Sigmoid colon (tissue), 7 donors: ENCODE data around the gene ADCY3. TPM values are rescaled to one million over a fixed set of nuclear protein-coding genes. Genes with fewer than 3 reads are reported as not detected.

Experiments used
- DNase-seq: peaks from one replicate; pipeline ENCODE4 v3.0.0-alpha.2; 2019
- H3K27ac ChIP-seq, 4 donors: fragments of 200-600 bp; sonication (generic); one replicate each; pipeline ENCODE4 v1.5.1; 2016 to 2019; ENCODE audit warnings: mild to moderate bottlenecking in 1 of 4
- H3K27me3 ChIP-seq, 3 donors: fragments of 200-600 bp; sonication (generic); one replicate each; pipeline ENCODE4 v1.5.1; 2019; ENCODE audit warnings: mild to moderate bottlenecking in 1 of 3
- H3K36me3 ChIP-seq, 4 donors: fragments of 200-600 bp; sonication (generic); one replicate each; pipeline ENCODE4 v1.5.1; 2016 to 2019
- H3K4me1 ChIP-seq, 4 donors: fragments of 200-600 bp; sonication (generic); one replicate each; pipeline ENCODE4 v1.5.1; 2017 to 2019
- H3K4me3 ChIP-seq, 4 donors: fragments of 200-600 bp; sonication (generic); one replicate each; pipeline ENCODE4 v1.5.1; 2017 to 2019; ENCODE audit warnings: mild to moderate bottlenecking in 2 of 4, moderate library complexity in 1 of 4
- H3K9me3 ChIP-seq, 4 donors: fragments of 200-600 bp in 3 of 4; sonication (generic) in 3 of 4; one replicate each; pipeline versions ENCODE4 v1.5.1 to v1.6.1; 2013 to 2019
- EP300 ChIP-seq, 4 donors: sonication (generic); formaldehyde crosslinking; IDR thresholded peaks; one replicate each; pipeline ENCODE4 v1.6.1; 2017; ENCODE audit warnings: antibody characterized with exemption in 4 of 4
- POLR2A ChIP-seq, 2 donors: fragments of 450-650 bp; IDR thresholded peaks; one replicate each; pipeline ENCODE4 v1.6.1; 2016; ENCODE audit warnings: antibody characterized with exemption in 2 of 2, mild to moderate bottlenecking in 2 of 2, moderate library complexity in 2 of 2
- POLR2AphosphoS5 ChIP-seq, 4 donors: sonication (generic); formaldehyde crosslinking; IDR thresholded peaks; one replicate each; pipeline ENCODE4 v1.6.1; 2017; ENCODE audit warnings: antibody characterized with exemption in 4 of 4
- WGBS, 2 donors: extraction: QIAGEN DNeasy Blood & Tissue Kit; methylation state at CpG; one replicate each; pipeline ENCODE4 v1.1.7; 2013; 5-methylcytosine and 5-hydroxymethylcytosine counted together
- intact Hi-C: fragments of 100-400 bp; cut with DNase I; formaldehyde crosslinking; loops from one replicate; pipeline ENCODE4 v1.15.1; 2023
- polyA plus RNA-seq, 3 donors: library from polyadenylated mRNA; stranded (reverse); fragments of 200-250 nt; gene quantifications; one replicate each; pipeline ENCODE4 v1.2.3, GENCODE V29; 2013
- total RNA-seq, 4 donors: library from RNA; depleted of rRNA; stranded (reverse); fragments of >200 nt; gene quantifications; one replicate each; pipeline ENCODE4 v1.1.0, GENCODE V29; 2016
- TF ChIP-seq, protein P1 (sequence below), 4 experiments: fragments of 450-650 bp in 3 of 4; fragments of 200-600 bp in 1 of 4; IDR thresholded peaks; one replicate each; pipeline ENCODE4 v1.5.1; 2016 to 2019; ENCODE audit warnings: antibody characterized with exemption in 4 of 4, mild to moderate bottlenecking in 3 of 4, moderate library complexity in 2 of 4
- donor health status: healthy with polysubstance abuse.
- donor health status: Bipolar disorder and iron deficiency.
- donor health status: healthy.

The ADCY3 gene
- total and polyA plus RNA-seq, 7 donors, result 3.5 to 43.8 (median 17.5) TPM

GRCh38 chr2:24859968-24860600 lies 60.0 kb downstream of the ADCY3 start:
- DNase-seq, result no peak

DNA sequence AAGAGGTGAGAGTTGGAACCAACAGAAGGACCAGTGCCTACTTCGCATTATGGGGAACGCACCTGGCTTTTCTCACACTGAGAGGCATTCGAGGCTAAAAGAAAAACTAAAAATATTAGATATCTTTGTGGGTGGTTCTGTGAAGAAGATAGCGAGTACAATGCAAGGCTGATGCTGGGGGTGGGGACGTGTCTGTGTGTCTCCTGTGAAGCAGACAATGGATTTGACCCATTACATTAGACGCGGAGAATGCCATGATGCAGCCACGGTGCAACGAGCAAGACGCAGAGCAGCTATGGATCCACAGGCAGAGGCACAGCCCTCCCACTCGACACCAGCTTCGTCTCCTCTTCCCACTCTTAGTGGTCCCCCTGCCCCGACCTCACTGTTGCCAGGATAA lies 61.0 kb downstream of the ADCY3 start:
- Histone ChIP-seq H3K27ac (peak overlapping the region in 1 of 4 donors; percentile 27), H3K4me1 (peaks cover 0 to 22% (median 4%) of the 10 kb centered on the region in 4 donors), H3K9me3 (no peaks in the 10 kb centered on the region), H3K4me3 (no peak overlapping the region), H3K36me3 (no peaks in the 10 kb centered on the region), H3K27me3 (no peaks in the 10 kb centered on the region)
- DNase-seq, result no peak
- intact Hi-C loops, result no loop called here
- TF ChIP-seq POLR2AphosphoS5 (IDR thresholded peaks at IDR 0.05) (no peak), POLR2A (IDR thresholded peaks at IDR 0.05) (no peak), EP300 (IDR thresholded peaks at IDR 0.05) (no peak)
- TF ChIP-seq, protein P1, sequence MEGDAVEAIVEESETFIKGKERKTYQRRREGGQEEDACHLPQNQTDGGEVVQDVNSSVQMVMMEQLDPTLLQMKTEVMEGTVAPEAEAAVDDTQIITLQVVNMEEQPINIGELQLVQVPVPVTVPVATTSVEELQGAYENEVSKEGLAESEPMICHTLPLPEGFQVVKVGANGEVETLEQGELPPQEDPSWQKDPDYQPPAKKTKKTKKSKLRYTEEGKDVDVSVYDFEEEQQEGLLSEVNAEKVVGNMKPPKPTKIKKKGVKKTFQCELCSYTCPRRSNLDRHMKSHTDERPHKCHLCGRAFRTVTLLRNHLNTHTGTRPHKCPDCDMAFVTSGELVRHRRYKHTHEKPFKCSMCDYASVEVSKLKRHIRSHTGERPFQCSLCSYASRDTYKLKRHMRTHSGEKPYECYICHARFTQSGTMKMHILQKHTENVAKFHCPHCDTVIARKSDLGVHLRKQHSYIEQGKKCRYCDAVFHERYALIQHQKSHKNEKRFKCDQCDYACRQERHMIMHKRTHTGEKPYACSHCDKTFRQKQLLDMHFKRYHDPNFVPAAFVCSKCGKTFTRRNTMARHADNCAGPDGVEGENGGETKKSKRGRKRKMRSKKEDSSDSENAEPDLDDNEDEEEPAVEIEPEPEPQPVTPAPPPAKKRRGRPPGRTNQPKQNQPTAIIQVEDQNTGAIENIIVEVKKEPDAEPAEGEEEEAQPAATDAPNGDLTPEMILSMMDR (IDR thresholded peaks at IDR 0.05), result no peak
- WGBS, 2 donors, result 95 to 97% methylated on average over 13 of the region's 13 CpGs

More at GRCh38 chr2:24859968-24860600, 60.0 kb downstream of the ADCY3 start:
- intact Hi-C loops, result no loop called here
- Histone ChIP-seq H3K27ac (no peak overlapping the region), H3K9me3 (no peaks in the 10 kb centered on the region), H3K27me3 (no peaks in the 10 kb centered on the region), H3K4me3 (no peak overlapping the region), H3K36me3 (no peaks in the 10 kb centered on the region), H3K4me1 (peaks cover 0 to 22% (median 4%) of the 10 kb centered on the region in 4 donors)
- TF ChIP-seq EP300 (IDR thresholded peaks at IDR 0.05), result no peak
- no peak for TF ChIP-seq POLR2A (IDR thresholded peaks at IDR 0.05)
- TF ChIP-seq, protein P1 (IDR thresholded peaks at IDR 0.05), result no peak
- TF ChIP-seq POLR2AphosphoS5 (IDR thresholded peaks at IDR 0.05), result no peak
- 96% methylated on average over 15 of the region's 15 CpGs for WGBS, 2 donors

DNA sequence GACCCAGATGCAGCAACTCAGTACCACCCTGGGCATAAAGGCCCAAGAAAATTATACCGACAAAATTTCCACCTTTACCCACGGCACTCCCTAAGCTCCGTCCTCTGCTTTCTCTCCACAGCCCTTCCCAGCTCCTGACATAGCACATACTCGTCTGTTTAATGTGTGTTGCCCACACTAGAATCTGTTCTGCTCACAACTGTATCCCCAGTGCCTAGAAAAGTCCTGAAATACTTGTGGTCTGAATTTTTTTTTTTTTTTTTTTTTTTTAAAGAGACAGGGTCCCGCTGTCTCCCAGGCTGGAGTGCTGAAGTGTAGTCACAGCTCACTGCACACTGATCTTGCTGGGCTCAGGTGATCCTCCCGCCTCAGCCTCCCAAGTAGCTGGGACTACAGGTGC lies 62.3 kb downstream of the ADCY3 start:
- H3K9me3 ChIP-seq, result no peaks in the 10 kb centered on the region
- H3K27ac ChIP-seq, result peak overlapping the region in 1 of 4 donors; percentile 65
- no peaks in the 10 kb centered on the region for H3K27me3 ChIP-seq
- no peak for DNase-seq
- intact Hi-C loops, result no loop called here
- 90 to 95% methylated on average over 6 of the region's 6 CpGs for WGBS, 2 donors
- peaks cover 0 to 22% (median 4%) of the 10 kb centered on the region in 4 donors for H3K4me1 ChIP-seq
- TF ChIP-seq, protein P1 (IDR thresholded peaks at IDR 0.05), result no peak
- TF ChIP-seq POLR2A (IDR thresholded peaks at IDR 0.05) (no peak), EP300 (IDR thresholded peaks at IDR 0.05) (no peak), POLR2AphosphoS5 (IDR thresholded peaks at IDR 0.05) (no peak)
- no peaks in the 10 kb centered on the region for H3K36me3 ChIP-seq
- H3K4me3 ChIP-seq, result no peak overlapping the region

DNA sequence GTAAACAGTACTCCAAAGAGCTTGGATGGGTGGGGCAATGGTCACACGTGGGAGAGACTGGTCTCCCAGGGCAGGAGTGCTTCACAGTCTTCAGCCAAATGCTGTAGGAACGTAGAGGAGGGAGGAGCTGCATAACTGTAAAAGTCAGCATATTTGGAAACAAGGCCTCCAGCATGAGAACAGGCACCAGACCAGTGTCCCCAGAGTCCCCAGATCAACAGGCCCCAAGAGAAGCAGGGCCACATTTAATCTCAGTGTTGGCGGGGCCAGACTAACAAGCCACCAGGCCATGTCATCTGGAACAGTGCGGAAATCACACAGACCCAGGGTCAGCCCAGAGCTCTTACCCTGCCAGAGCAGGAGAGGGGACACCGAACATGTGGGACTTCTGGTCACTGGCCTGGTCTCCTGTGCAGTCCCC lies 63.2 kb downstream of the ADCY3 start:
- DNase-seq, result no peak
- H3K27me3 ChIP-seq, result no peaks in the 10 kb centered on the region
- H3K36me3 ChIP-seq, result no peaks in the 10 kb centered on the region
- intact Hi-C loops, result no loop called here
- no peaks in the 10 kb centered on the region for H3K9me3 ChIP-seq
- H3K27ac ChIP-seq, result peak overlapping the region; percentile 41 to 65 (median 54)
- WGBS, 2 donors, result 67 to 82% methylated on average over 5 of the region's 5 CpGs
- peaks cover 0 to 21% (median 3%) of the 10 kb centered on the region in 4 donors for H3K4me1 ChIP-seq
- no peak overlapping the region for H3K4me3 ChIP-seq
- TF ChIP-seq, protein P1 (IDR thresholded peaks at IDR 0.05), result no peak
- TF ChIP-seq EP300 (IDR thresholded peaks at IDR 0.05), result no peak

GRCh38 chr2:24855726-24856125 lies 64.3 kb downstream of the ADCY3 start:
- Histone ChIP-seq H3K36me3 (no peaks in the 10 kb centered on the region), H3K4me1 (peaks cover 0 to 10% (median 0%) of the 10 kb centered on the region in 4 donors), H3K27ac (peak overlapping the region; percentile 41 to 65 (median 54)), H3K4me3 (no peak overlapping the region), H3K27me3 (no peaks in the 10 kb centered on the region), H3K9me3 (no peaks in the 10 kb centered on the region)
- intact Hi-C loops, result no loop called here
- peak; percentile 70 for DNase-seq
- TF ChIP-seq EP300 (IDR thresholded peaks at IDR 0.05), result no peak
- 65 to 85% methylated on average over 4 of the region's 4 CpGs for WGBS, 2 donors
